Hematopoietic multipotent progenitor cell (in vitro differentiated cells): ENCODE measurements around the gene COL15A1. TPM values are rescaled to one million over a fixed set of nuclear protein-coding genes. Genes with fewer than 3 reads are reported as not detected.

ENCODE experiments used
- DNase-seq, 3 donors: peaks; one replicate each; pipeline ENCODE4 v3.0.0-alpha.2; 2011 to 2015; ENCODE audit warnings: low read depth in 2 of 3, low spot score in 2 of 3
- total RNA-seq: library from RNA; depleted of rRNA; stranded (reverse); fragments of >200 nt; gene quantifications from one replicate; pipeline ENCODE4 v1.2.3, GENCODE V29; 2012

The COL15A1 gene
- total RNA-seq, 1 donor = under 0.01 TPM

GRCh38 chr9:98992107-98992884 is 48.6 kb downstream of the COL15A1 start:
- no peak for DNase-seq

DNA sequence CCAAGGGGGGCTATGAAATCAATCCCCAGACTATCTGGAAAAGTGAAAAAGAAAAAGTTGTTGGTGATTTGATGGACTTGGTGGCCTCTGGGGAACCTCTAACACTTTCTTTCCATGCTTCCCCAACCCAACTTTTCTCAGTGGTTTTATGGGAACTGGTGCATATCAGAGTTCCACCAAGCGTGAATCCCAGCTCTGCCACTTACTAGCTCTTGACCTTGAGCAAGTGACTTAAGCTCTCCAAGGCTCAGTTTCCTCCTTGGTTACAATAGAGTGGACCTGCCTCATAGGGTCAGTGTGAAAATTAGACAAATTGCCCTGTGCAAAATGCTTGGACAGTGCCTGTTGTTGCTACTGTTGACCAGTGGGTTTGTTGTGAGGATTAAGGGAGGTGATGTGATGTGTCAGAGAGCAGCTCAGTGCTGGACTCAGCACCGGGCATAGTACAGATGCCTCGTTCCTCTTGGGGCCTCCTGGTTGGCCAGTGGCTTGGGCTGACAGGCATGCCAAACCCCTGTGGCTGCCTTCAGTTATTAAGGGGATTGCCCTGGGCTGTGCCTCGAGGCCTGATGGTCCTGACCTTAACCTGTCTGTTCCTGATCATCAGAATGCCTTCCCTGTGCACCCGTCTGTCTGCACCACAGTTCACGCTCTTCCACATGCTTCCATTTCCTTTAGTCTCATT is 49.3 kb downstream of the COL15A1 start:
- no peak for DNase-seq

- DNase-seq = peak in 2 of 3 donors; percentile 35 to 42
Observed at GRCh38 chr9:98993570-98993945, 49.9 kb downstream of the COL15A1 start.

DNA sequence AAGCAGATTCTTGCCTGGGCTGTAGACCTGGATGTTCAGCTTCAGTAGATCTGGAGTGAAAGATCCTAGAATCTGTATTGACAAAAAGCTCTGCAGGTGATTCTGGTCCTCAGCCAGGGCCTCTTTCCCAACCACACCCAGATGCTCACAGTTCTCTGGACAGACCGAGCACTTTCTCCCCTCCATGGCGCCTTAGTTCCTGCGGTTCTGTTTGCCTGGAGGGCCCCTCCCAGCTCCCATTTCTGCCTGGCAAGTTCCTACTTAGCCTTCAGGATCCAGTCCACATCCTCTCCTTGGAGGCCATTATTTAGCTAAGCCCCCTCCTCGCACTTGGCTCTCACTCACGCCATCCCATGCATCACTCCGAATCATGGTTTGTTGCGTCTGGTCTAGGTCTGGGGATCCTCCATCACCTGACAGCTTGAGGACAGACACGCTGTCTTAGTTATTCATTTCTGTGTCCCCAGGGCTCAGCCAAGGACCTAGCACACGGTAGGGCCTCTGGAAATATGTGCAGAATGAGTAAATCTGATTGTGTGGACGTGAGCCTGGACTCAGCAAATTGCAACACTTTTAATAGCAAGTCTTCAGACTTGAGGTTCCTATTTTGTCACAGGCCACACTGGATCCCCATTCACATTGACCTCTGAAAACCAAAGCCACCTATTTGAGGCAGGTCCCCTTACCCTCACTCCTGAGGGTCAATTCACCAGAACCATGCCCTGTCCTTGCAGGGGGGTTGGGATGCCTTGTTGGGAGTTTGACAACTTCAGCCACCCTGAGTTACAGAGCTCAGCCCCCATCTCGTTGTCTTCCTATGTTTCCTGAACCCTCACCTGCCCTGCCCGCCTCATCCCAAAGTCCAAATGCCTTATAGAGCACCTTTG is 50.7 kb downstream of the COL15A1 start:
- DNase-seq = no peak

- no peak for DNase-seq
Observed at GRCh38 chr9:98995059-98995671, 51.5 kb downstream of the COL15A1 start.

DNA sequence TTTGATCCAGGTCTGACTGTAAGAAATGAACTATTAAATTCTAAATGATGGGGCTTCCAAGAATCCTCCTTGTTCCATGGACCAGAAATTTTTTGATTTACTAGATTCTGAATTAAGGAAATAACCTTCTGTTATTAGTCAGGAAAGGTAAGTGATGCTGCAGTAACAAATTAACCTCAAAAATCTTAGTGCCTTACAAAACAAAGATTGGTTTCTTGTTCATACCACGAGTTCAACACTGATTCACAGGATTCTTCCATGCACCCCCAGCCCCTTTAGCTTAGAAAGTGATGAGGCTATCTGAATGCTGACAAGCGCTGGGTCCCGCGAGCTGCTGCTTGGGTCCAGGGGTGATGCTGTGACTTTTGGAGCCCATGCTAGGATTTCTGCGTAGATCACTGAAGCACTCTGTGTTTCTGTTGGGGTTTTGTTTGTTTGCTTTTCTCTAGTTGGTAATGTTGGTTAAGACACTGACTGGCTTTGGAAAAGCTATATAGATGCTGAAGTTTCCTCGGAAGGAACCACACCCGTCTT is 52.3 kb downstream of the COL15A1 start:
- no peak for DNase-seq

DNA sequence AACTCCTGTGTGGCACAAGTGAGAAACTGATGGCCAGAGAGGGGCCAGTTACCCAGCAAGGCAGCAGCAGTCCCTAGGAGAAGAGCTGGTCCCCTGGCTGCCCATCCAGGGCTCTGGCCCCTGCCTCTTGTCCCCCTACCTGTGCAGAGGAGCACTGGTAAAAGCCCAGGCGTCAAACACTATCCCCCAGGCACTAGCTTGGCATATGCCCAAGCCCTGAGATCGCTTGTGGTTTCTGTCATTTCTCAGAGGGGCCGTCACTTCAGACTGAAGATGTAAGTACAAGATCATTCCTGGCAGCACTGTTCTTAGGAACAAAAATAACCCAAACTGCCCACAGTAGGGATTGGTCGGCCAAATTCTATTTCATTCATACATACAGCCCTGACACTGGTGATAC is 53.9 kb downstream of the COL15A1 start:
- DNase-seq = peak in 1 of 3 donors; percentile 52

- DNase-seq = peak in 2 of 3 donors; percentile 36 to 50
Observed at GRCh38 chr9:98998441-98999151, 54.9 kb downstream of the COL15A1 start.

- no peak for DNase-seq
Observed at GRCh38 chr9:98999152-98999525, 55.4 kb downstream of the COL15A1 start.

DNA sequence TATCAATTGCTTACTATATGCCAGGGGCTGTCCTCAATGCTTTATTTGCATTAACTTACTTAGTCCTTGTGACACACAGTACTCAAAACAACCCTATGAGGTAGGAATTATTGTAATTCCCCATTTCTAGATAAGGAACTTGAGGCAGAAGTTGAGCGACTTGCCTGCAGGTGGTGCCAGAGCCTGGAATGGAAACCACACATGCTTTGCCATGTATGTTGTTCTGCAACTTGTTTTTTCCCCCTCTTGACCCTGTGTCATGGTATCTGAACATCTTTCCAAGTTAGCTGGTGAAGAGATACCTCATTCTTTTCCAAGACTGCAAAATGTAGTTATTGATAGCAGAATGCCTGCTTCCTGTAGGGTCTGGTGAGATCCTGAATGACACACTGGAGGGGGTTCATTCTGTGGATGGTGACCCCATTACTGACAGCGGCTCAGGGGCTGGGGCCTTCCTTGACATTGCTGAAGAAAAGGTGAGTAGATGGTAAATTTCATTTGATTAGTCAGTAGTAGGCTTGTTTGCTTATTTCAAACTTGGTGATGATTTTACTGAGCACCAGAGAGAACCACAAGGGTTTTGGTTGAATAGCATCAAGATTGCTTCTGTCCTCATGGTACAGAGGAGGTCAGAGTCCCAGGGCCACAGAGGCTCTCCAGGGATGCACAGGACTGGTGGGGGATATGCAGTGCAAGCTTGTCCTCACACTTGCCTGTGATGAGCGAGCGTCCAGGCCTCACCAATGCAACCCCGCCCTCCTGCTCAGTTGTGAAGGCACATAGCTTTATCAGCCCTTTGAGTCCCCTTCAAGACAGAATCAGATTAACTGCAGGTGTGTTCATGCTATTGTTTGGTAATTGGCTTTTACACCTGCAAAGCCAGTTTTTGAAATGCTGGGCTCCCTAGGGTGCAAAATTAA is 57.0 kb downstream of the COL15A1 start:
- peak; percentile 39 to 84 (median 67) for DNase-seq

DNA sequence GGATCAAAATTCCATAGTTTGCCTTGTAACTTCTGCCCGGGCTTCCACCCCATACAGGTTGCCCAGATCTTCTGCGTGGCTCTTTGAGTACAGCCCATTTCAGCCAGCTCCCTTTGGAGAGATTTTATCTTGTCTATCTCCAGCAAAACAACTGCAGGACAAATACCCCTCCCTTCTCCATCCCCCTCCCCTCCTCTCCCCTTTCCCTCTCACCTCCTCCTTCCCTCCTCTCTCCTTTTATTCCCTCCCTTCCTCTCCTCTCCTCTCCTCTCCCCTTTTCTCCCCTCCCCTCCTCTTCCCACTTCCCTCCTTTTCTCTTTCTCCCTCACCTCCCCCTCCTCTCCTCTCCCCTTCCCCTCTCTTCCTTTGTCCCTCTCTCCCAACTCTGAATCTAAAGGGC is 58.2 kb downstream of the COL15A1 start:
- no peak for DNase-seq

DNA sequence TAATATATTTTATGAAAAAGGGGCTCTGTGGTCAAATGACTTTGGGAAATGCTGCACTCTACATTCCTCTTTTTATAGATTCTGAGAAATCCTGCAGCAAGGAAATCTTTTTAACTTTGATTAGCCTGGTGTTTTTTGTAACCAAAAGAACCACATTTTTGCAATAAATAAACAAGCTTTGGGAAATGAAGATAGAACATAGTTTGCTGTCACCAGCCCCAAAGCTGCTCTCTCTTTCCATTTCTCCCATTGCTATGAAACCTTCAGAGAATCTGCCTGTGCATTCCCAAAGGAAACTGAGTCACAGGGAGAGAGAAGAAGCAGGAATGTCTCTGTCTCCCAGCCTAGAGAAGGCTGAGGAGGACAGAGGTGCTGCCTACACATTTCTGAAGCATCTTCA is 59.0 kb downstream of the COL15A1 start:
- DNase-seq = no peak

GRCh38 chr9:99003308-99003707 is 59.6 kb downstream of the COL15A1 start:
- DNase-seq = no peak

DNA sequence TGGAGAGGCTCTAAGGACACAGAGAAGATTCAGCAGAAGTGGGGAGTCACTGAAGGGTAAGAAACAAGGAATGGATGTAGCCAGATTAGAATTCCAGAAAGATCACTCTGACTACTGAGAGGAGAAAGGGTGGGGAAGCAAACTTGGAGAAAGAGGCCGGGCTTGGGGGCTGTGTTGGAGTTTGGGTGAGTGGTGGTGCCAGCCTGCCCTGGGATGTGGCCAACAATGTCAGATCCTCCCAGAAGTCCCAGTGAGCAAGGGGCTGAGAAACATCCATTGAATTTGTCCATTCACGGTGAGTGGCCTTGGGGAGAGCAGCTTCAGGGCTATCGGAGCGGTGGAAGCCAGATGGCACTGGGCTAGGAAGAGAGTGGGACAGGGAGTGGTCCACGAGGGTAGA is 60.4 kb downstream of the COL15A1 start:
- no peak for DNase-seq

- DNase-seq = no peak
Observed at GRCh38 chr9:99004717-99005460, 61.2 kb downstream of the COL15A1 start.

DNA sequence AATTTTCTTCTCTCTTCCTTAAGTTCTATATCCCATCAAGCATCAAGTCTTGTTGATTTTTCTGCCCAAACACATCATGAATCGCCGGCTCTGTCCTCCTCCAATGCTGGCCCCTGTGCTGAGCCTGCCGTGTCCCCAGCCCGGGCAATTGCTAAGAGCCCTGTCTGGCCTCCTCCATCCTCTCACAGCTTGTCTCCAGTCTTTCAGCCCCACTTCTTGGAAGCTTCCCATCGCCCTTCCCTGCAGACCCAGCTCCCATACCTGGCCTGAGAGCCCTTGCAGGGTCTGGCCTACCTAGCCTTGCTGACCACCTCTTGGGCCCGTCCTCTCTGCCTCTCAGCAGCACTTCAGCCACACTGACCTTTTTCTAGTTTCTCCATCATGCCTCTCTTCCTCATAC is 61.9 kb downstream of the COL15A1 start:
- no peak for DNase-seq

- DNase-seq = no peak
Observed at GRCh38 chr9:99006511-99006910, 62.8 kb downstream of the COL15A1 start.

- no peak for DNase-seq
Observed at GRCh38 chr9:99006979-99007378, 63.3 kb downstream of the COL15A1 start.
